NCI-H1436 (cell line): ENCODE data around the gene RCAN2.
"Not testable (repeated sequence)": the region's sequence is repeated elsewhere in the genome, so short reads cannot be mapped to it uniquely, and the experiment has no call there.

Experiments
- DNase-seq: peaks from one replicate; lab custom pipeline; 2025; lab: John Stamatoyannopoulos, UW

Gene RCAN2

GRCh38 chr6:46440141-46440540, 51.1 kb downstream of the RCAN2 start:
- no peak for DNase-seq

GRCh38 chr6:46438245-46438644, 53.0 kb downstream of the RCAN2 start:
- no peak for DNase-seq

GRCh38 chr6:46437671-46438221, 53.5 kb downstream of the RCAN2 start:
- no peak for DNase-seq

GRCh38 chr6:46422619-46423018, 68.6 kb downstream of the RCAN2 start:
- no peak for DNase-seq

- no peak for DNase-seq
Measured at GRCh38 chr6:46421939-46422338, 69.3 kb downstream of the RCAN2 start.

GRCh38 chr6:46420921-46421638, 70.2 kb downstream of the RCAN2 start:
- DNase-seq = no peak

- DNase-seq = peak; percentile 71
Measured at GRCh38 chr6:46419576-46420002, 71.7 kb downstream of the RCAN2 start.

- DNase-seq = no peak
Measured at GRCh38 chr6:46414398-46414797, 76.9 kb downstream of the RCAN2 start.

- DNase-seq = no peak
Measured at GRCh38 chr6:46412662-46413061, 78.6 kb downstream of the RCAN2 start.

- DNase-seq = no peak
Measured at GRCh38 chr6:46411456-46412197, 79.6 kb downstream of the RCAN2 start.

GRCh38 chr6:46410334-46410953, 80.8 kb downstream of the RCAN2 start:
- DNase-seq = peak; percentile 50

GRCh38 chr6:46407776-46408530, 83.3 kb downstream of the RCAN2 start:
- no peak for DNase-seq

GRCh38 chr6:46407246-46407645, 84.0 kb downstream of the RCAN2 start:
- no peak for DNase-seq

GRCh38 chr6:46405620-46406180, 85.5 kb downstream of the RCAN2 start:
- DNase-seq = not testable (repeated sequence)

- DNase-seq = no peak
Measured at GRCh38 chr6:46400898-46401297, 90.4 kb downstream of the RCAN2 start.

GRCh38 chr6:46395530-46395929, 95.7 kb downstream of the RCAN2 start:
- no peak for DNase-seq

- no peak for DNase-seq
Measured at GRCh38 chr6:46393940-46394337, 97.3 kb downstream of the RCAN2 start.

- no peak for DNase-seq
Measured at GRCh38 chr6:46393161-46393939, 97.9 kb downstream of the RCAN2 start.

GRCh38 chr6:46392294-46392693, 99.0 kb downstream of the RCAN2 start:
- no peak for DNase-seq

- no peak for DNase-seq
Measured at GRCh38 chr6:46390153-46390876, 100.9 kb downstream of the RCAN2 start.
